ENCODE results near the gene CDK14. TPM values are rescaled to one million over a fixed set of nuclear protein-coding genes. Genes with fewer than 3 reads are reported as not detected.

Gene CDK14
- total RNA-seq, 2 donors from 2014 or later: 8.7 to 13.4 TPM

DNA sequence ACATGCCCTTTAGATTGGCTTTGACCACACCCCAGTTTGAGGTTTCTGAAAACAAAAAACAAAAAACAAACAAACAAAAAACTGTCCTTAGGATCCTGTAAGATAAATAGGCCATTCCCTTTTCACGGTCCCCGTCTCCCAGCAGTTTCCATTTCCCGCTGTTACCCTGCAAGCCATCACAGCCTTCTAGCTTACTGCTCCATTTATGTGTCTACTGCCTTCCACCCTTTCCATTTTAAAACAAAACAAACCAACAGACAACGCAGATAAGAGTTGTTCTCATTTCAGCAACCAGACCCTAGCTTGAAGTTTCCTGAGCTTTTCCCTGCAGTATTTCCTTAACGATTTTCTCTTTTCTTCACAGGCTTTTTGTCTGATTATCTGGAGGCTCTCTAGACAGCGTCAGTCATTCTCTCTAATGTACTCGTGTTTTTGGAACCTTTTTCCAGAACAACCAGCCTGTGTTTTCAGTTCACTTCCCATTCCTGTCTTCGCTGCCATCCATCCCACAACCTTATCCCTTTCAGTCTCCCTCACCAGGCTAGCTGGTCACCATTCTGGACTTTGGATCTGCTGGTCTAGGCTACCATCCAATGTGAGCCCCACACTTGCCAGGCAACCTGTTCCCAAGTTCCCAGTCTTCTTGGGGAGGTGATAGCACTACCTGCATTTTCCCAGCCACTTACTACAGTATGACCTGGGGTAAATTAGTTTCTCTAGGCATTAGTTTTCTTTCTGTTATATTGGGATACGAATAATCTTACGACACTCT, 350.8 kb downstream of the CDK14 start:
- no peak overlapping the region for H3K4me3 ChIP-seq (ENCODE audit: low read length)
- no peaks in the 10 kb centered on the region for H3K9me3 ChIP-seq (ENCODE audit: control insufficient read depth, low read length)
- no peak overlapping the region for H3K27ac Mint-ChIP-seq
- H3K4me3 Mint-ChIP-seq: no peak overlapping the region
- WGBS, 2 experiments (ENCODE audit: insufficient coverage in 1 of 2, insufficient read length in 1 of 2): 73 to 80% methylated on average over 7 to 8 of the region's 10 CpGs
- H3K27me3 Mint-ChIP-seq (ENCODE audit: insufficient read depth): no peaks in the 10 kb centered on the region
- TF ChIP-seq, protein P1, sequence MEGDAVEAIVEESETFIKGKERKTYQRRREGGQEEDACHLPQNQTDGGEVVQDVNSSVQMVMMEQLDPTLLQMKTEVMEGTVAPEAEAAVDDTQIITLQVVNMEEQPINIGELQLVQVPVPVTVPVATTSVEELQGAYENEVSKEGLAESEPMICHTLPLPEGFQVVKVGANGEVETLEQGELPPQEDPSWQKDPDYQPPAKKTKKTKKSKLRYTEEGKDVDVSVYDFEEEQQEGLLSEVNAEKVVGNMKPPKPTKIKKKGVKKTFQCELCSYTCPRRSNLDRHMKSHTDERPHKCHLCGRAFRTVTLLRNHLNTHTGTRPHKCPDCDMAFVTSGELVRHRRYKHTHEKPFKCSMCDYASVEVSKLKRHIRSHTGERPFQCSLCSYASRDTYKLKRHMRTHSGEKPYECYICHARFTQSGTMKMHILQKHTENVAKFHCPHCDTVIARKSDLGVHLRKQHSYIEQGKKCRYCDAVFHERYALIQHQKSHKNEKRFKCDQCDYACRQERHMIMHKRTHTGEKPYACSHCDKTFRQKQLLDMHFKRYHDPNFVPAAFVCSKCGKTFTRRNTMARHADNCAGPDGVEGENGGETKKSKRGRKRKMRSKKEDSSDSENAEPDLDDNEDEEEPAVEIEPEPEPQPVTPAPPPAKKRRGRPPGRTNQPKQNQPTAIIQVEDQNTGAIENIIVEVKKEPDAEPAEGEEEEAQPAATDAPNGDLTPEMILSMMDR (conservative IDR thresholded peaks at IDR 0.05): no peak
- H3K4me1 ChIP-seq (ENCODE audit: control insufficient read depth, insufficient read depth, low read length): no peaks in the 10 kb centered on the region
- H3K27me3 ChIP-seq (ENCODE audit: control insufficient read depth, insufficient read depth, low read length, poor library complexity, severe bottlenecking): no peaks in the 10 kb centered on the region
- H3K36me3 ChIP-seq (ENCODE audit: control insufficient read depth, insufficient read depth, low read length): no peaks in the 10 kb centered on the region
- H3K4me1 Mint-ChIP-seq: peaks cover 4% of the 10 kb centered on the region
- H3K9ac ChIP-seq (ENCODE audit: extremely low read depth, low read length, poor library complexity, severe bottlenecking): no peak overlapping the region
- no peaks in the 10 kb centered on the region for H3K36me3 Mint-ChIP-seq (ENCODE audit: low read depth)
- no peak for DNase-seq
- H3K27ac ChIP-seq (ENCODE audit: low read depth, low read length): no peak overlapping the region
- H3K9me3 Mint-ChIP-seq: no peaks in the 10 kb centered on the region

DNA sequence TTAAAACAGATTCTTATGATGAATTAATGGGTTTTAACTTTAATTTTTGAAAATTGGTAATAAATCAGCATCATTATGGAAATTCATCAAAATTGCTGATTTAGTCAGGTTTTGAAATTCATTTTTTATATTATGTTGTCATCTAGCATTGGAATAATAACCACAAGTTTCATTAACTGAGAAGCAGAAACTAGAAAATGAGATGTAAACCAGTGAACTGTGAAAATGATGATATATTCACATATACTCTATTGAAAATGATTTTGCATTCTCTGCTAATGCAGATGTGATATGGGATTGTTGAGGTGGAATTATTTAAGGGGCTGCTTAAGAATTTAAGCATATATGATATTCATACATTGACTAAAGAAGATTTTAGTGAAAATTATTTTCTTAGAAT, 352.0 kb downstream of the CDK14 start:
- no peak for DNase-seq
- H3K36me3 Mint-ChIP-seq (ENCODE audit: low read depth): no peaks in the 10 kb centered on the region
- no peak overlapping the region for H3K4me3 ChIP-seq (ENCODE audit: low read length)
- H3K4me1 Mint-ChIP-seq: peaks cover 11% of the 10 kb centered on the region
- no peak overlapping the region for H3K27ac Mint-ChIP-seq
- no peak overlapping the region for H3K4me3 Mint-ChIP-seq
- no peaks in the 10 kb centered on the region for H3K36me3 ChIP-seq (ENCODE audit: control insufficient read depth, insufficient read depth, low read length)
- H3K9me3 Mint-ChIP-seq: no peaks in the 10 kb centered on the region
- H3K27me3 Mint-ChIP-seq (ENCODE audit: insufficient read depth): no peaks in the 10 kb centered on the region
- H3K9me3 ChIP-seq (ENCODE audit: control insufficient read depth, low read length): no peaks in the 10 kb centered on the region
- no peaks in the 10 kb centered on the region for H3K4me1 ChIP-seq (ENCODE audit: control insufficient read depth, insufficient read depth, low read length)
- no peaks in the 10 kb centered on the region for H3K27me3 ChIP-seq (ENCODE audit: control insufficient read depth, insufficient read depth, low read length, poor library complexity, severe bottlenecking)
- TF ChIP-seq, protein P1 (conservative IDR thresholded peaks at IDR 0.05): no peak
- H3K9ac ChIP-seq (ENCODE audit: extremely low read depth, low read length, poor library complexity, severe bottlenecking): no peak overlapping the region
- no peak overlapping the region for H3K27ac ChIP-seq (ENCODE audit: low read depth, low read length)

- H3K27me3 ChIP-seq (ENCODE audit: control insufficient read depth, insufficient read depth, low read length, poor library complexity, severe bottlenecking): no peaks in the 10 kb centered on the region
- no peak overlapping the region for H3K9ac ChIP-seq (ENCODE audit: extremely low read depth, low read length, poor library complexity, severe bottlenecking)
- TF ChIP-seq, protein P1 (conservative IDR thresholded peaks at IDR 0.05): no peak
- H3K36me3 ChIP-seq (ENCODE audit: control insufficient read depth, insufficient read depth, low read length): no peaks in the 10 kb centered on the region
- H3K9me3 Mint-ChIP-seq: no peaks in the 10 kb centered on the region
- H3K27ac Mint-ChIP-seq: no peak overlapping the region
- no peak overlapping the region for H3K4me3 Mint-ChIP-seq
- no peak for DNase-seq
- no peak overlapping the region for H3K4me3 ChIP-seq (ENCODE audit: low read length)
- 96% methylated on average over 1 of the region's 1 CpG; no CpG with 5 or more reads in 1 of the 2 experiments for WGBS, 2 experiments (ENCODE audit: insufficient coverage in 1 of 2, insufficient read length in 1 of 2)
- no peaks in the 10 kb centered on the region for H3K9me3 ChIP-seq (ENCODE audit: control insufficient read depth, low read length)
- peaks cover 13% of the 10 kb centered on the region for H3K4me1 Mint-ChIP-seq
- no peaks in the 10 kb centered on the region for H3K4me1 ChIP-seq (ENCODE audit: control insufficient read depth, insufficient read depth, low read length)
- no peaks in the 10 kb centered on the region for H3K27me3 Mint-ChIP-seq (ENCODE audit: insufficient read depth)
- H3K36me3 Mint-ChIP-seq (ENCODE audit: low read depth): no peaks in the 10 kb centered on the region
- H3K27ac ChIP-seq (ENCODE audit: low read depth, low read length): peak overlapping the region; percentile 87
Measured at GRCh38 chr7:90951229-90951628, 355.1 kb downstream of the CDK14 start.
